ENCODE measurements around the gene PARM1.

Gene PARM1

DNA sequence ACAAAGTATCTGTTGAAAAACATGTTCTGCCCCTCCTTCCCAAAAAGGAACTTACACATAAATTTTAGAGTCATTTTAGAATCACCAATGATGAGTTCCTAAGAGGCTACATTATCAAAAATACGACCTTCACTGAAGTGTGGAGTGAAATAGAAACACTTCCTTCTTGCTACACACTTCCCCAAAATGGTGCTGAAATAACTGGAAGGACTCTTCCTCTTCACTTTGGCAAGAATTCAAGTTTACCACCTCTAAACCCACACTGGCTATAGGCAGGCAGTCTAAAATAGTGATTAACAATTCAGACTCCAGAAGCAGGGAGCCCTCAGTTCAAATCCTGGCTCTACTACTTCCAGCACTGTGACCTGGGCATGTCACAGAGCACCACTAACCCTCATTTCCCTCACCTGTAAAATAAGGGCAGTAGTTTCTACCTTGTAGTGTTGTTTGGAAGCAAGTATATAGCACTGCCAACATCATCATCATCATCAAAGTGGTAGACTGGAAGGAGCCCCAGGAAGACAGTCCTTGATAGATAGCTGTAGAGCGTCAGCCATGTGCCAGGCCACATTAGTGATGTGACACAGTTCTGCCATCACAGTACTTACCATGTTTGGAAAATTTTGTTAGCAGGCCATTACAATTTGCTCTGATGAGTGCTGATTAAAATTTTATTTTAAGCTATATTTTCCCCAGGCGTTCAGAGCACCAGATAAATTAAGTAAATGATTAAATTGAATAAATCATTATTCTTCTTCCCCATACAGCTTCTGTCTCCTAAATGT is 103.3 kb downstream of the PARM1 start:
- DNase-seq = no peak

- no peak for DNase-seq
These were observed 104.3 kb downstream of the PARM1 start for GRCh38 chr4:75037252-75037651.

DNA sequence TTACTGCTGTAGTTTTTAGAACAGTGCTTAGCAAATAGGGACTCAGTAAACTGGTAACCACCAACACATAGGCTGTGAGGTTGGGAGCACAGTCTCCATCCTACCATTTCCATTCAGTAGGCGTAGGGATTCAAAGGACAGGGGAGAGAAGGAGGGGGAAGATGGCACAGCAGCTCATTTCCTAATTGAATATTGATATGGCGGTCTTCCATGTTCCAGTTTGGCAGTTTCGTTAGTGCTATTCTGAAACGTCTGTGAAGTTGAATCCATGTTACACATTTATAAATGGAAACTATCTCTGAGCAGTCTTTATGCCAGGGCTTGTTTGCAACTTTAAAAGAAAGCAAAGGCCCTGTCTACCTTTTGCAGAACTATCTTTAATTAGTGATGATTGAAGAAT is 105.5 kb downstream of the PARM1 start:
- DNase-seq = no peak

DNA sequence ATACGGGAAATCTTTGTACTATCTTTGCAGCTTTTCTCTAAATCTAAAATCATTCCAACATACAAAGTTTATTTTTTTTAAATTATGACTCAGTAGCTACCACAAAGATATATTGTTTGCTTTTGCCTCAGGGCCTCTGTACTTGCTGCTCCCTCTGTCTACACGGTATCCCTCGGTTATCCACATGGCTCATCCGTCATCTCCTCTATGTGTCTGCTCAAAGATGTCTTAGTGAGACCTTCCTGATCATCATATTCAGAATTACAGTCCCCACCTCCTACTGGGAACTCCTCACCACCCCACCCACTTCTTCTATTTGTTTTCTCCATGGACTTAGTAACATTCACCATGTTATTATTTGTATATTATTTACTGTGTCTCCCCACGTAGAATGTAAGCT is 107.8 kb downstream of the PARM1 start:
- no peak for DNase-seq

DNA sequence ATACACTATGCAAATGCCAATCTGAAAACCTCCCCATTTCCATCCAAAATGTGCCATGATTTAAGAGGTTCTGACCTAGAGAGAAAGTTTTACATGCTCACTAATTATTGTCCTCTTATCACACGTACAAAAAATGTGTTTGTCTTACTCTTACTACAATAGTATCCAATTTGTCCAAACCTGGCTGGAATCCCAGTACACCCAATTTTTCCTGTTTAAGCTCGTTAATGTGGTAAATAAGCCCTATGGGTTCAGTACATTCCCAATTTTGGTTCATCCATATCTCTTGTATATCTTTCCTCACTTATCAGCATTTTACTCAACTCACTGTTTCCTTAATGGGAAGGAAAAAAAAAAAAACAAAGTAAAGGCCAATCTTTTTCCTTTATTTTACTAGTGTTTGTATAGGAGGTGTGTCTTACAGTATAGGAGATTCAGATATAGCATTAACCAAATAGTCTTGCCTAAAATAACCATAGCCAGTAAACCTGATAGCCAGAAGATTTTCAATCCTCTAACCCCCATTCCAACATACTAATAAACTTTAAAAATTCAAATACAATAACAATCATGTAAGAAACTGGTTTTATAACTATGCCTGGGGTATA is 109.8 kb downstream of the PARM1 start:
- DNase-seq = no peak

GRCh38 chr4:75046226-75046625 is 113.3 kb downstream of the PARM1 start:
- DNase-seq = no peak

GRCh38 chr4:75046641-75047040 is 113.7 kb downstream of the PARM1 start:
- no peak for DNase-seq

DNA sequence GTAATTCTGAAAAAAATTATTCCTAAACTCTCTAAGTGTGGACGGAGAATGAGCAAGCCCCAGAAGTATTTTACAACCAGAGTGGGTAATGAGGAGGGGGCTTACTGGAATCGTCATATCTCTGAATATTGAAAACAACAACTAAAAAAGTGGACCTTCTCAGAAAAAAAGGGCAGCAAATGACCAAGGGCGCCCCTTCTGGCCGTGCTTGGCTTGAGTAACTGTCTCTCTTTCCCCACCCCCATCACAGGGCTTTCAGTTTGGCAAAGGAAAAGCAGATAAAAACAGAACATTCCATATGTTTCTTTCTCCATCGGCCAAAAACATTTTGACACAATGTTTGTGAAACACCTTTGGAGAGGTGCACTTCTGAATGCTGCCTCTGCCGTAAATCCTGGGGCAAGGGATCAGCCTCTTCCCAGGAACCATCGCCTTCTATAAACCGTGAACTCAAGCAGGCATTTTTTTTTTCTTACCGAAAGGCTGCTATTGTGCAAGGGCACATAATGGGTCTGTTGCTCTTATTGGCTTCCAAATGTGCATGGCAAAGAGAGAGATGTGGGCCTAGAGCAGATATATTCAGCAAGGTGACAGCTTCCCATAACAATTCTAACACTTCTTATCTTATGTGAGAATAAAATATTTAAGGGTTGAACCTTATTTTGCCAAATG is 115.4 kb downstream of the PARM1 start:
- DNase-seq = no peak

DNA sequence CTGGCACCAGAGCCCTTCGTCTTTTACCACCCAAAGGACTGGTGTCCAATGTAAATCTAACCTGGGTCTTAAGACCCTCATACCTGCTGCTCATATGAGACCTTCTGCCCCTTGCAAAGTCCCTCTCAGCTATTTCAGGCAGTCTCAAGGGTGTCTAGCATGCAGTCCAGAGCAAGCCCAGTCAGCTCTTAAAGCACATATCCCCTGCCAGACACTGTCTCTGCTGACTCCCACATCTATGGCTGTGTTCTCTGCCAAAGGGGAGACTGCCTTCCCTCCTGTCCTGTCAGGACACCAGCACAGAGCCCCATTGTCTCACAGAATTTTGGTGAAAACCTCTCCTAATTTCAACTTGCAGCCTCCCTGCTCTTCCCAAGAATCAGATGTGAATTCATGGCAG is 118.5 kb downstream of the PARM1 start:
- DNase-seq = no peak

GRCh38 chr4:75053352-75053751 is 120.4 kb downstream of the PARM1 start:
- no peak for DNase-seq

- DNase-seq = no peak
These were observed 121.2 kb downstream of the PARM1 start for GRCh38 chr4:75054078-75054477.

- no peak for DNase-seq
These were observed 123.4 kb downstream of the PARM1 start for GRCh38 chr4:75056277-75056676.

GRCh38 chr4:75057369-75057768 is 124.5 kb downstream of the PARM1 start:
- DNase-seq = no peak

GRCh38 chr4:75058486-75058885 is 125.6 kb downstream of the PARM1 start:
- no peak for DNase-seq

- no peak for DNase-seq
These were observed 130.5 kb downstream of the PARM1 start for GRCh38 chr4:75063433-75063832.

GRCh38 chr4:75065909-75066308 is 133.0 kb downstream of the PARM1 start:
- no peak for DNase-seq

- DNase-seq = no peak
These were observed 136.7 kb downstream of the PARM1 start for GRCh38 chr4:75069493-75070074.

DNA sequence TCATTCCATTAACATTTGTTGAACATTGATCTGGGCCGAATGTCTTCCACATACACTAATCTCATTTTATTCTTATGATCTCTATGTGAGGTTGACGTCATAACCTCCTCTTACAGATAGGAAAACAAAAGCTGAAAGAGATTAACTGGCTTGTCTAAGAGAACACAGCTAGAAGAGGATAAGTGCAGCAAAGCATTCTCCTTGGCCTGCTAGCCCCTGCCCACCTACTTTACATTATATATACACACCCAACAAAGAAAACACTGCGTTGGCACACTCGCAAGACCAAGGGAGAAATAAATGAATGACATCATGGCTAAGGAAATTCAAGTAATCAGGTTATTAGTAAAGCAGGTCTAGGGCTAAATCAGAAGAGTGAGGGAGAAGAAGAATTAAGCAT is 138.4 kb downstream of the PARM1 start:
- DNase-seq = no peak

DNA sequence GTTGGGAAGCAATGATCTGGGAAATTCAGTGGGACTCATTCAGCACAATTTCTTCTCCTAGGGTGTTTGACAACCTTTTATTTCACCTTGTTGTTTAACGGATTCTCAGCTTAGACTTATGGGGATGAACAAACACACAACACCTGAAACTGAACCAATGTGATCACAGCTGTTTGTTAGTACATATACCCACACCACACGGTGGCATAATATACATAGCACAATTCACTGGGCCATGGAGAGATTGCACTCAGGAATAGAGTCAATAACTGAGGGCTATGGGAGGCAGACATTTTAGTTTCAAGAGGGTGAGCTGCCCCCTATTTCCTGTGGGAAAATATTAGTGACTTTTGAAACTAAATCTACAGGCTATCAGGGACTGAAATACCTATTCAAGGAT is 148.0 kb downstream of the PARM1 start:
- no peak for DNase-seq

DNA sequence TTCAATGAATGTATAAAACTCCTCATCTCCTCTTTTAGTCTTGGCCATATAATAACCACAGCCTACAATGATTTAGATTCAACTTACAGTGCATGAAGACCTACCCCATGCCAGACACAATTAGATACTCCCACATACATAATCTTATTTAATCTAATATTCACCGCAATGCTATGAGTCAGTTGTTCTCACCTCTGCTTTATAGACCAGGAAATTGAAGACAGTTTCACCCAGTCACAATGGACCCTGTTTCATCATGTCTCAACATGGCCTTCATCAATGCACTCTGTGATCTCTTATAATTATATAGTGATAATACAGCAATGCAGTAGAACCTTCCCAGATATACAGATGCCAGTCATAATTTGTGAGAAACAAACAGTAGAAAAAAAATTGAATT is 148.6 kb downstream of the PARM1 start:
- DNase-seq = no peak

GRCh38 chr4:75087416-75087815 is 154.5 kb downstream of the PARM1 start:
- no peak for DNase-seq

GRCh38 chr4:75087865-75088264 is 154.9 kb downstream of the PARM1 start:
- DNase-seq = no peak

- DNase-seq = no peak
These were observed 156.3 kb downstream of the PARM1 start for GRCh38 chr4:75089206-75089605.

- DNase-seq = no peak
These were observed 166.4 kb downstream of the PARM1 start for GRCh38 chr4:75099321-75099720.

Data from stimulated activated CD8-positive, alpha-beta memory T cell treated with anti-CD3 and anti-CD28 coated beads, Interleukin-4, amount 100 ng/mL, for 48 hours (primary cell).